Endothelial cell (in vitro differentiated cells): ENCODE results near the gene PALM3. TPM values are rescaled to one million over a fixed set of nuclear protein-coding genes. Genes with fewer than 3 reads are reported as not detected.
"Not testable (repeated sequence)": the region's sequence is repeated elsewhere in the genome, so short reads cannot be mapped to it uniquely, and the experiment has no call there.

ENCODE experiments used
- DNase-seq: peaks from one replicate; pipeline ENCODE4 v3.0.0; 2021; ENCODE audit warnings: low spot score
- H3K27ac Mint-ChIP-seq: one replicate; pipeline ENCODE4 v1.8.0; 2021; ENCODE audit warnings: mixed read lengths, inconsistent platforms; ENCODE audit not compliant: unreplicated experiment
- H3K27me3 Mint-ChIP-seq: one replicate; pipeline ENCODE4 v1.8.0; 2021; ENCODE audit warnings: mild to moderate bottlenecking, moderate library complexity, mixed read lengths, inconsistent platforms; ENCODE audit not compliant: unreplicated experiment
- H3K36me3 Mint-ChIP-seq: one replicate; pipeline ENCODE4 v1.8.0; 2021; ENCODE audit warnings: mild to moderate bottlenecking, low read depth, mixed read lengths, inconsistent platforms; ENCODE audit not compliant: unreplicated experiment
- H3K4me1 Mint-ChIP-seq: one replicate; pipeline ENCODE4 v1.8.0; 2021; ENCODE audit warnings: mild to moderate bottlenecking, mixed read lengths, inconsistent platforms; ENCODE audit not compliant: unreplicated experiment
- H3K4me3 Mint-ChIP-seq: one replicate; pipeline ENCODE4 v1.8.0; 2021; ENCODE audit warnings: mild to moderate bottlenecking, mixed read lengths, inconsistent platforms; ENCODE audit not compliant: unreplicated experiment
- H3K9me3 Mint-ChIP-seq: one replicate; pipeline ENCODE4 v1.8.0; 2021; ENCODE audit warnings: mixed read lengths, inconsistent platforms; ENCODE audit not compliant: unreplicated experiment
- total RNA-seq: library from RNA; stranded (reverse); fragmentation: NEBNext Ultra II Directional; extraction: Animal tissue kit (Norgen Biotek cat#: 25700); gene quantifications from one replicate; pipeline ENCODE4 v1.2.1, GENCODE V29; 2021; ENCODE audit not compliant: unreplicated experiment
- TF ChIP-seq, protein P1 (sequence below): fragments of 200-600 bp; sonication (generic); IDR thresholded peaks from one replicate; pipeline ENCODE4 v1.5.0; 2021; ENCODE audit warnings: antibody characterized with exemption; ENCODE audit not compliant: unreplicated experiment

Gene PALM3
- total RNA-seq, 1 donor from 2014 or later = 0.90 TPM

DNA sequence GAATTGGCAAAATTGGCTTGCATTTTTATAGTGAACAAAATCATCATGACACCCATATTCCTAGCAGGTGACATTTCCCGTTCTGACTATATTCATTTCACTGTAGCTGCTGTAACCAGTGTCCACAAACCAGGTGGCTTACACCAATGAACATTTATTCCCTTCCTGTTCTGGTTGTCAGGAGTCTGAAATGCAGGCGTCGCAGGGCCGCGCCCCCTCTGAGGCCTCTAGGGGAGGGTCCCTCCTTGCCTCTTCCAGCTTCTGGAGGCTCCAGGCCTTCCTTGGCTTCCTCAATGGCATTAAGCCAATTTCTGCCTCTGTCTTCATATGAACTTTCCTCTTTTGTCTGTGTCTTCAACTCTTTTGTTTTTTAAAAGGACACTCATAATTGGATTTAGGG, 40.4 kb downstream of the PALM3 start:
- peaks cover 5% of the 10 kb centered on the region for H3K4me1 Mint-ChIP-seq
- H3K9me3 Mint-ChIP-seq = no peaks in the 10 kb centered on the region
- H3K27me3 Mint-ChIP-seq = peaks cover 5% of the 10 kb centered on the region
- TF ChIP-seq, protein P1, sequence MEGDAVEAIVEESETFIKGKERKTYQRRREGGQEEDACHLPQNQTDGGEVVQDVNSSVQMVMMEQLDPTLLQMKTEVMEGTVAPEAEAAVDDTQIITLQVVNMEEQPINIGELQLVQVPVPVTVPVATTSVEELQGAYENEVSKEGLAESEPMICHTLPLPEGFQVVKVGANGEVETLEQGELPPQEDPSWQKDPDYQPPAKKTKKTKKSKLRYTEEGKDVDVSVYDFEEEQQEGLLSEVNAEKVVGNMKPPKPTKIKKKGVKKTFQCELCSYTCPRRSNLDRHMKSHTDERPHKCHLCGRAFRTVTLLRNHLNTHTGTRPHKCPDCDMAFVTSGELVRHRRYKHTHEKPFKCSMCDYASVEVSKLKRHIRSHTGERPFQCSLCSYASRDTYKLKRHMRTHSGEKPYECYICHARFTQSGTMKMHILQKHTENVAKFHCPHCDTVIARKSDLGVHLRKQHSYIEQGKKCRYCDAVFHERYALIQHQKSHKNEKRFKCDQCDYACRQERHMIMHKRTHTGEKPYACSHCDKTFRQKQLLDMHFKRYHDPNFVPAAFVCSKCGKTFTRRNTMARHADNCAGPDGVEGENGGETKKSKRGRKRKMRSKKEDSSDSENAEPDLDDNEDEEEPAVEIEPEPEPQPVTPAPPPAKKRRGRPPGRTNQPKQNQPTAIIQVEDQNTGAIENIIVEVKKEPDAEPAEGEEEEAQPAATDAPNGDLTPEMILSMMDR = no peak
- H3K4me3 Mint-ChIP-seq = no peak overlapping the region
- H3K36me3 Mint-ChIP-seq = no peaks in the 10 kb centered on the region
- H3K27ac Mint-ChIP-seq = no peak overlapping the region
- no peak for DNase-seq

DNA sequence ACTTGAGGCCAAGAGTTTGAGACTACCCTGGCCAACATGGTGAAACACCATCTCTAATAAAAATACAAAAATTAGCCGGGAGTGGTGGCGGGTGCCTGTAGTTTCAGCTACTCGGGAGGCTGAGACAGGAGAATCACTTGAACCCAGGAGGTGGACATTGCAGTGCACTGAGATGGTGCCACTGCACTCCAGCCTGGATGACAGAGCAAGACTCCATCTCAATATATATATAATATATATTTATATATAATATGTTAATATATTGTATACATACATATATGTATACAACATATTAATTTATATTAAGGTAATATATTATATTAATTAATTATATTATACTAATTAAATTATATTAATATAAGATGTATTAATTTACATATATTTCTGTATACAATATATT, 42.1 kb downstream of the PALM3 start:
- not testable (repeated sequence) for DNase-seq, H3K36me3 Mint-ChIP-seq, H3K9me3 Mint-ChIP-seq, H3K27ac Mint-ChIP-seq, H3K4me1 Mint-ChIP-seq, H3K27me3 Mint-ChIP-seq, H3K4me3 Mint-ChIP-seq

DNA sequence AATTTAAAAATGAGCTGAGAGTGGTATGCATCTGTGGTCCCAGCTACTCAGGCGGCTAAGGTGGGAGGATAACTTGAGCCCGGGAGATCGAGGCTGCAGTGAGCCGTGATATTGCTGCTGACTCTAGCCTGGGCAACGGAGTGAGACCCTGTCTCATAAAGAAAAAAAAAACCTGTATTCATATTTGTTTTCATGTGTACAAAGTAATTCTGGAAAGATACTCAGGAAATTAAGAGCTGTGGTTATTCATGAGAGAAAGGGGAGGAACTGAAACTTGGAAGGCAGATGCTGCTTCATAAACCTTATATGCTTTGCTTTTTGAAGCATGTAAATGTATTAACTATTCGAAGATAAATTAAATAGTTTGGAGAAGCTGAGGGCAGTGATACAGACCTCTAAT, 42.8 kb downstream of the PALM3 start:
- H3K4me3 Mint-ChIP-seq = no peak overlapping the region
- no peak overlapping the region for H3K27ac Mint-ChIP-seq
- no peak for DNase-seq
- TF ChIP-seq, protein P1 = no peak
- H3K9me3 Mint-ChIP-seq = no peaks in the 10 kb centered on the region
- H3K4me1 Mint-ChIP-seq = peaks cover 5% of the 10 kb centered on the region
- H3K36me3 Mint-ChIP-seq = no peaks in the 10 kb centered on the region
- peaks cover 5% of the 10 kb centered on the region for H3K27me3 Mint-ChIP-seq

DNA sequence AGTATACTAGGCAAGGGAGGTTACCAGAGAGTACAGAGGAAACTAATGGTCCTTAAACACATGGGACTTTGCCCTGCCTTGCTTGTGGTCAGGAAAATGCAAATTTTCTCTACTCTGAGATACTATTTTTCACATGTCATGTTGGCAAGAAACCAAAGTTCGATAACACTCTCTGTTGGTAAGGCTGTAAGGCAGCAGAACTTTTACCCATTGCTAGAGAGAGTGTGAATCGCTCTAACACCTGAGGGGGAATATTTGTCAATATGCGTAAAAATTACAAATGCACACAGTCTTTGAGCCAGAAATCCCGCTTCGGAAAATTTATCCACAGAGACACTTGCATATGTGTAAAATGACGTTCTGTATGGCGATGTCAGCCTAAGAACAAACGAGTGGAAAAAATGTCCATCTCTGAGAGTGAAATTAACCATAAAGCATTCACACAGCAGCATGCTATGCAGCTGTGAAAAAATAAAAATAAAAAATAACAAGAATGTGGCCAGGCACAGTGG, 46.3 kb downstream of the PALM3 start:
- TF ChIP-seq, protein P1 = no peak
- Mint-ChIP-seq H3K36me3 (no peaks in the 10 kb centered on the region), H3K27me3 (peaks cover 4% of the 10 kb centered on the region), H3K4me1 (no peaks in the 10 kb centered on the region), H3K27ac (no peak overlapping the region), H3K4me3 (no peak overlapping the region), H3K9me3 (no peaks in the 10 kb centered on the region)
- no peak for DNase-seq

DNA sequence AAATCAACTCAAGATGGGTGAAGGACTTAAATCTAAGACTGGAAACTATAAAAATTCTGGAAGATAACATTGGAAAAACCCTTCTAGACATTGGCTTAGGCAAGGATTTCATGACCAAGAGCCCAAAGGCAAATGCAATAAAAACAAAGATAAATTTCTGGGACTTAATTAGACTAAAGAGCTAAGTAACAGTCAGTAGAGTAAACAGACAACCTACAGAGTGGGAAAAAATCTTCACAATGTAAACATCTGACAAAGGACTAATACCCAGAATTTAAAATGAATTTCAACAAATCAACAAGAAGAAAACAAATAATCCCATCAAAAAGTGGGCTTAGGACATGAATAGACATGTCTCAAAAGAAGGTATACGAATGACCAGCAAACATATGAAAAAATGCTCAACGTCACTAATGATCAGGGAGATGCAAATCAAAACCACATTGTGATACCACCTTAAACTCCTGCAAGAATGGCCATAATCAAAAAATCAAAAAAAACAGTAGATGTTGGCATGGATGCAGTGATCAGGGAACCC, 49.4 kb downstream of the PALM3 start:
- peaks cover 4% of the 10 kb centered on the region for H3K4me1 Mint-ChIP-seq
- TF ChIP-seq, protein P1 = no peak
- no peaks in the 10 kb centered on the region for H3K36me3 Mint-ChIP-seq
- DNase-seq = no peak
- H3K27me3 Mint-ChIP-seq = peaks cover 9% of the 10 kb centered on the region
- no peak overlapping the region for H3K4me3 Mint-ChIP-seq
- H3K9me3 Mint-ChIP-seq = no peaks in the 10 kb centered on the region
- H3K27ac Mint-ChIP-seq = no peak overlapping the region
